ENCODE results near the gene TTL.
"Not testable (repeated sequence)": the region's sequence is repeated elsewhere in the genome, so short reads cannot be mapped to it uniquely, and the experiment has no call there.

Gene TTL

GRCh38 chr2:112529757-112530156 lies 47.8 kb downstream of the TTL start:
- H3K36me3 ChIP-seq (ENCODE audit: control insufficient read depth, insufficient read depth, low read length): peaks cover 8% of the 10 kb centered on the region
- TF ChIP-seq CTCF (IDR thresholded peaks at IDR 0.05; ENCODE audit: insufficient read depth, low read length, poor library complexity, severe bottlenecking): no peak
- H3K4me3 ChIP-seq (replicated peaks; ENCODE audit: low read depth, low read length): no peak overlapping the region
- DNase-seq (ENCODE audit: extremely low read depth, insufficient read length): no peak
- H3K27me3 ChIP-seq (replicated peaks; ENCODE audit: control insufficient read depth, insufficient read depth, low read length): no peaks in the 10 kb centered on the region

- no peak for TF ChIP-seq CTCF (IDR thresholded peaks at IDR 0.05; ENCODE audit: insufficient read depth, low read length, poor library complexity, severe bottlenecking)
Measured at GRCh38 chr2:112530728-112531127, 48.8 kb downstream of the TTL start.

GRCh38 chr2:112534826-112535225 lies 52.9 kb downstream of the TTL start:
- Histone ChIP-seq H3K4me3 (replicated peaks; ENCODE audit: low read depth, low read length) (no peak overlapping the region), H3K27me3 (replicated peaks; ENCODE audit: control insufficient read depth, insufficient read depth, low read length) (no peaks in the 10 kb centered on the region), H3K36me3 (ENCODE audit: control insufficient read depth, insufficient read depth, low read length) (no peaks in the 10 kb centered on the region)
- no peak for DNase-seq (ENCODE audit: extremely low read depth, insufficient read length)
- no peak for TF ChIP-seq CTCF (IDR thresholded peaks at IDR 0.05; ENCODE audit: insufficient read depth, low read length, poor library complexity, severe bottlenecking)

More at GRCh38 chr2:112530728-112531127, 48.8 kb downstream of the TTL start:
- DNase-seq (ENCODE audit: extremely low read depth, insufficient read length): no peak
- Histone ChIP-seq H3K27me3 (replicated peaks; ENCODE audit: control insufficient read depth, insufficient read depth, low read length) (no peaks in the 10 kb centered on the region), H3K36me3 (ENCODE audit: control insufficient read depth, insufficient read depth, low read length) (peaks cover 8% of the 10 kb centered on the region), H3K4me3 (replicated peaks; ENCODE audit: low read depth, low read length) (no peak overlapping the region)

- not testable (repeated sequence) for H3K4me3 ChIP-seq (replicated peaks; ENCODE audit: low read depth, low read length); DNase-seq (ENCODE audit: extremely low read depth, insufficient read length); H3K36me3 ChIP-seq (ENCODE audit: control insufficient read depth, insufficient read depth, low read length); H3K27me3 ChIP-seq (replicated peaks; ENCODE audit: control insufficient read depth, insufficient read depth, low read length)
Measured at GRCh38 chr2:112536665-112537064, 54.7 kb downstream of the TTL start.

DNA sequence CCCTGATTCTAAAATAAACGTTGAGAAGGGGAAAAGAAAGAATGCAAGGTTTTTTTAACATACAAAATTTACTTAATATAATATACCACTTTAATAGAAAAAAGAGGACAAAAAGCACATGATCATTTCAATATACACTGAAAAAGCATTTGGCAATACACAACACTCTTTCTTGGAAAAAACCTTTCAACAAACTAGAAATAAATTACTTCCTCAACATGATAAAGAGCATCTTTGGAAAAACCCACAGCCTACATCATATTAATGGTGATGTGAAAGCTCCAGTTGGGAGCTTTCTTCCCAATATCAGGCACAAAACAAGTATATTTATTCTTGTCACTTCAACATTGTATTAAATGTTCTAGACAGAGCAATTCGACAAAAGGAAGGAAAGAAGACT lies 57.4 kb downstream of the TTL start:
- H3K4me3 ChIP-seq (replicated peaks; ENCODE audit: low read depth, low read length): no peak overlapping the region

DNA sequence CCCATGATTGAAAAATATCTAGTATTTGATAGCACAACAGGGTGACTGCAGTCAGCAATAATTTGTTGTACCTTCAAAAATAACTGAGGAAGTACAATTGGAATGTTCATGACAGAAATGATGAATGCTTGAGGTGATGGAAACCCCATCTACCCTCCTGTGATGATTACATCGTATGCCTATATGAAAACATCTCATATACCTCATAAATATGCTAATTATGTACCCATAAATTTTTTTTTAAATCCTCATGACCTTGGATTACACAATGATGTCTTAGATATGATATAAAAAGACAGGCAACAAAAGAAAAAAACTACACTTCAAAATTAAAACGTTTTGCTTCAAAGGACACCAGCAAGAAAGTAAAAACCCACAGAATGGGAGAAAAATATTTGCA lies 59.0 kb downstream of the TTL start:
- no peak for DNase-seq (ENCODE audit: extremely low read depth, insufficient read length)
- peak overlapping the region; percentile 96 for H3K4me3 ChIP-seq (replicated peaks; ENCODE audit: low read depth, low read length)
- H3K36me3 ChIP-seq (ENCODE audit: control insufficient read depth, insufficient read depth, low read length): no peaks in the 10 kb centered on the region
- no peaks in the 10 kb centered on the region for H3K27me3 ChIP-seq (replicated peaks; ENCODE audit: control insufficient read depth, insufficient read depth, low read length)
- TF ChIP-seq CTCF (IDR thresholded peaks at IDR 0.05; ENCODE audit: insufficient read depth, low read length, poor library complexity, severe bottlenecking): no peak

More for the DNA sequence above, 57.4 kb downstream of the TTL start:
- no peak for TF ChIP-seq CTCF (IDR thresholded peaks at IDR 0.05; ENCODE audit: insufficient read depth, low read length, poor library complexity, severe bottlenecking)
- H3K36me3 ChIP-seq (ENCODE audit: control insufficient read depth, insufficient read depth, low read length): no peaks in the 10 kb centered on the region
- no peaks in the 10 kb centered on the region for H3K27me3 ChIP-seq (replicated peaks; ENCODE audit: control insufficient read depth, insufficient read depth, low read length)
- no peak for DNase-seq (ENCODE audit: extremely low read depth, insufficient read length)

Measured in GM06990 (cell line).